Measurements from ENCODE around the gene PHACTR1. TPM values are rescaled to one million over a fixed set of nuclear protein-coding genes. Genes with fewer than 3 reads are reported as not detected.

The PHACTR1 gene
- total RNA-seq, 1 donor from 2014 or later: 8.4 TPM

- intact Hi-C loops (cut with DNase I): no loop called here
- H3K4me3 ChIP-seq: no peak overlapping the region
- H3K4me1 ChIP-seq: peaks cover 0 to 7% of the 10 kb centered on the region in 2 donors
- peaks cover 28 to 56% of the 10 kb centered on the region in 2 donors for H3K36me3 ChIP-seq
- peak overlapping the region in 1 of 2 donors; percentile 50 for H3K27ac ChIP-seq
- no peaks in the 10 kb centered on the region for H3K27me3 ChIP-seq
- no peak for TF ChIP-seq CTCF (IDR thresholded peaks at IDR 0.05)
- no peak for DNase-seq (ENCODE audit: low spot score in 2 of 2)
- H3K9me3 ChIP-seq: no peaks in the 10 kb centered on the region
Measured at GRCh38 chr6:13234130-13234529, 517.6 kb downstream of the PHACTR1 start.

- H3K4me3 ChIP-seq: no peak overlapping the region
- H3K36me3 ChIP-seq: peaks cover 23 to 49% of the 10 kb centered on the region in 2 donors
- no peak overlapping the region for H3K27ac ChIP-seq
- no peaks in the 10 kb centered on the region for H3K27me3 ChIP-seq
- no peak for DNase-seq (ENCODE audit: low spot score in 2 of 2)
- intact Hi-C loops (cut with DNase I): no loop called here
- no peak for TF ChIP-seq CTCF (IDR thresholded peaks at IDR 0.05)
- H3K4me1 ChIP-seq: peaks cover 0 to 7% of the 10 kb centered on the region in 2 donors
- no peaks in the 10 kb centered on the region for H3K9me3 ChIP-seq
Measured at GRCh38 chr6:13235339-13235738, 518.8 kb downstream of the PHACTR1 start.

GRCh38 chr6:13237318-13237717 lies 520.8 kb downstream of the PHACTR1 start:
- Histone ChIP-seq H3K4me3 (no peak overlapping the region), H3K27me3 (no peaks in the 10 kb centered on the region), H3K4me1 (peaks cover 0 to 7% of the 10 kb centered on the region in 2 donors), H3K36me3 (peaks cover 16 to 37% of the 10 kb centered on the region in 2 donors), H3K9me3 (no peaks in the 10 kb centered on the region), H3K27ac (no peak overlapping the region)
- TF ChIP-seq CTCF (IDR thresholded peaks at IDR 0.05): no peak
- intact Hi-C loops (cut with DNase I): no loop called here
- no peak for DNase-seq (ENCODE audit: low spot score in 2 of 2)

GRCh38 chr6:13238017-13238416 lies 521.5 kb downstream of the PHACTR1 start:
- Histone ChIP-seq H3K9me3 (no peaks in the 10 kb centered on the region), H3K36me3 (peaks cover 9 to 30% of the 10 kb centered on the region in 2 donors), H3K4me3 (no peak overlapping the region), H3K27me3 (no peaks in the 10 kb centered on the region), H3K27ac (no peak overlapping the region), H3K4me1 (peaks cover 0 to 7% of the 10 kb centered on the region in 2 donors)
- no peak for TF ChIP-seq CTCF (IDR thresholded peaks at IDR 0.05)
- no peak for DNase-seq (ENCODE audit: low spot score in 2 of 2)
- intact Hi-C loops (cut with DNase I): no loop called here

DNA sequence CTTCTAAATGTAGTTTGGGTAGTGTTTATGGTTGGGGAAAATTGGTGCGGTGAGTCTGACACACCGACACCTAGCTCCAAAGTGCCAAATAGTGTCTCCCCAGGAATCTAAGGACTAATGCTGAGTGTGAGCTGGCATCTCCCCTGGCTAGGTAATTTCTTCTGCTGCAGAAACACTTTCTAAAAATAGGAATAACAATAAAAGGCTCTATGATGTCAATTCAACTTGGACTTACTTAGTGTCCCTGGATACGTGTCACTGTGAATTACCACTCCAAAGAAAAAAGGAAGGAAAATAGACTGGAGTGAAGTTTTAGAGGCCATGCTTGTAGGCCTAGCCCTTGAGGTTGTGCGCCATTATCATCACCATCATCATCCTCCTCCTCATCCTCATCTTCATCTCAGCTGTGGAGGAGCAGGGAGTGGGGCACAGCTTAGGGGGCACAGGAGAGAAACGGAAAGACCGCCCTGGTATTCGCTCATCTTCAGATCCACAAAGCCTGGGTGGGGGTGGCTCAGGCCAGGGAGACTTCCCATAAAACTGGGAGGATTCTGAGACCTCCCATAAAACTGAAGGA lies 522.2 kb downstream of the PHACTR1 start:
- no peak for TF ChIP-seq CTCF (IDR thresholded peaks at IDR 0.05)
- DNase-seq (ENCODE audit: low spot score in 2 of 2): no peak
- intact Hi-C loops (cut with DNase I): no loop called here

More for the DNA sequence above, 522.2 kb downstream of the PHACTR1 start:
- Histone ChIP-seq H3K27ac (no peak overlapping the region), H3K4me1 (peaks cover 0 to 5% of the 10 kb centered on the region in 2 donors), H3K36me3 (peaks cover 9 to 30% of the 10 kb centered on the region in 2 donors), H3K9me3 (no peaks in the 10 kb centered on the region), H3K4me3 (no peak overlapping the region), H3K27me3 (no peaks in the 10 kb centered on the region)

All from ascending aorta (tissue), 2 donors.